Activated CD4-positive, alpha-beta T cell treated with anti-CD3 and anti-CD28 coated beads, Interleukin-2, Interleukin-4, amounts not matched to agents 100 ng/mL and 50 ng/mL, durations not matched to agents 16 hours and 8 hours (primary cell): ENCODE results near the gene CSNK2A1.
A peak's percentile ranks its signal among the peaks of the same experiment; 100 is the strongest.
"Not testable (repeated sequence)": the region's sequence is repeated elsewhere in the genome, so short reads cannot be mapped to it uniquely, and the experiment has no call there.

Experiments used
- DNase-seq: peaks from one replicate; pipeline ENCODE4 v3.0.0-alpha.2; 2020; ENCODE audit warnings: low spot score

The CSNK2A1 gene

GRCh38 chr20:533526-533925 is 10.1 kb downstream of the CSNK2A1 start:
- no peak for DNase-seq

- DNase-seq = no peak
Observed at GRCh38 chr20:532530-532929, 11.1 kb downstream of the CSNK2A1 start.

DNA sequence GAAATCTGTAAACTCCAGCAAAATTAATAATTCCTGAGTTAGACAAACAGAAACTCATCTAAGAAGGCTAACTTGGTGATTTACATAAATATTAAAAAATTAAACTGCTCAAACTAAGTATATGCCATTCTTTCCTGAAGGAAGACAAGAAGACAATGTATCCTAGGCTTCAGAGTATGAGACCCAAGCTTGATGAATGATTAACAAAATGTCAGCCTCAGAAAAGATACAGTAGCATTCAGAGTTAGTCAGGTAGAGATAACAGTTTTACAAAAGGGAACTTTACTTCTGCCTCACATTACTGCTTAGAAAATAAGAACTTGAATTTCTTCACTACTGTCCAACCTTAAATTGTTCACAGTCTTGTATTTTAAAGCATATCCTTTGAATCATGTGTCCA is 12.0 kb downstream of the CSNK2A1 start:
- no peak for DNase-seq

DNA sequence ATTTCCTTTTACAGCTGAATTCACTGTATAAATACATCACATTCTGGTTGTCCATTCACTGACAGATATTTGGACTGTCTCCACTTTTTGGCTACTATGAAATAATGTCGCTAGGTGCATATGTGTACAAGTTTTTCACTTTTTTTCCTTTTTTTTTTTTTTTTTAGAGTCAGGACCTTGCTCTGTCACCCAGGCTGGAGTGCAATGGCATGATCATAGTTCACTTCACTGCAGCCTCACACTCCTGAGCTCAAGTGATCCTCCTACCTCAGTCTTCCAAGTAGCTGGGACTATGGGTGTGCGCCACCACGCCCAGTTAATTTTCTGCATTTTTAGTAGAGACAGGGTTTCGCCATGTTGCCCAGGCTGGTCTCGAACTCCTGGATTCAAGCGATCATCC is 13.3 kb downstream of the CSNK2A1 start:
- DNase-seq = no peak

- DNase-seq = peak; percentile 46
Observed at GRCh38 chr20:528923-529604, 14.5 kb downstream of the CSNK2A1 start.

GRCh38 chr20:527571-527886 is 16.1 kb downstream of the CSNK2A1 start:
- DNase-seq = no peak

- no peak for DNase-seq
Observed at GRCh38 chr20:521860-522259, 21.7 kb downstream of the CSNK2A1 start.

- DNase-seq = no peak
Observed at GRCh38 chr20:519999-520398, 23.6 kb downstream of the CSNK2A1 start.

- DNase-seq = no peak
Observed at GRCh38 chr20:517221-517620, 26.4 kb downstream of the CSNK2A1 start.

DNA sequence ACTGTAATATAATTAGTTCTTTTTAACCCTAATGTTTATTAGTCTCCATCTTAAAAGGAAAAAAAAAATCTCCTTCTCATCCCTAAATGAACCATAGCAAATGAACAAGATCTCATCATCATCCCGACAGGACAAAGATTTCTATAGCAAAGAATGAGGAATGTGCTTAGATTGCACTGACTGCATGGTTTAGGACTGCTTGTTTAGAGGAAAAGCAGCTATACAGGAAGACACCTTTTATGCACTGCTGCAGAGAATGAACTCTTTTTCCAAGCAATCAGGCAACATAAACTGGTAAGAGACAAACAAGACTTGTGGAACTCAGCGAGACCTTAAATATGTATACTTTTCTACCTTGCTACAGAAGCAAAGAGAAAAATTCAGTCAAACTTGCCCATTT is 26.8 kb downstream of the CSNK2A1 start:
- no peak for DNase-seq

- no peak for DNase-seq
Observed at GRCh38 chr20:515696-516095, 27.9 kb downstream of the CSNK2A1 start.

- no peak for DNase-seq
Observed at GRCh38 chr20:513429-513828, 30.2 kb downstream of the CSNK2A1 start.

- DNase-seq = not testable (repeated sequence)
Observed at GRCh38 chr20:510328-511057, 33.1 kb downstream of the CSNK2A1 start.

GRCh38 chr20:508364-508787 is 35.2 kb downstream of the CSNK2A1 start:
- not testable (repeated sequence) for DNase-seq

GRCh38 chr20:507761-508332 is 35.7 kb downstream of the CSNK2A1 start:
- no peak for DNase-seq

DNA sequence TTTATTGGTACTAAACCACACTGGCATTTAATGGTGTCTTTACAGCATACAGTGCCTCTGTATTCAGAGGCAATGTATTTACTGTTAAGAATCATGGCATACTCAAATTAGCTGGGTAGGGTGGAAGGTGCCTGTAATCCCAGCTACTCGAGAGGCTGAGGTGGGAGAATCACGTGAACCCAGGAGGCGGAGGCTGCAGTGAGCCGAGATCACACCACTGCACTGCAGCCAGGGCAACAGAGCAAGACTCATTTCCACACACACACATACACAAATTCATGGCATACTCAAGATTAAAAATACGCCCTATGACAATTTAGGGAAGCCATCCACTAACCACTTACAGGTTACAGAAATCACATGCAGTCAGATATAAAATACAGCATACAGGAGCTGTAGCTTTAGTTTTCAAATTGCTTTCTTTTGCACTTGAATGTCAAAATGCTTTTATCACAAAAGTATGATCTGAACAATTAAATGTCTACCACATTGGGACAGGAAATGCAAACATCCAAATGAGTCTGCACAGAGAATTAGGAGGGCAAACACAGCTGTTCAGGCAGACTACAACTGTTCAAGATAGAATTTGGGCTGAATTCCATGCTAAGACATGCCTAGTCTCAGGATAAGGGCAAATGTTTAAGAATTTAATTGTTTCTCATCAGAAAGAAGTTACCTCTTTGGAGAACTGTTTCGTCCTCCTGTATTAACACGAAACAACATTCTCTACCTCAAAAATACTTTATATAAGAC is 36.4 kb downstream of the CSNK2A1 start:
- no peak for DNase-seq

DNA sequence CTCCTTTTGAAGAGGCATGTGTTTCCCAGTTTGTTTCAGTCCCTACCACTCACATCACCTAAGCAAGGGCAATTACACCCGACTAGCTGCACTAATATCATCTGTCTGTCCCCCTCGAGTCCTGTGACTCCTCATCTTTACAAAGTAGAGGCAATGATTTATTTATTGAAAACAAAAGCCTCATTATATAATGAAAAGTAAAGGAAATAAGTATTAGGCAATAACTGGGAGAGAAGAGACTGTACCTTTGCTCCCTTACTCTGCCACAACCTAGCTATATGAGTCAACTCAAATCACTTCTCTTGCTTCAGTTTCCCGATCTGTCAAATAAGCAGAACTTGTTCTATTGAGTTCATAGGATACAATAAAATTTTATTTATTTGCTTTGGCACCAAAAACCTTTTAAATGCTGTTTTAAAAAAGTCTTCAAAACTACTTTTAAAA is 38.9 kb downstream of the CSNK2A1 start:
- no peak for DNase-seq

- DNase-seq = no peak
Observed at GRCh38 chr20:503048-503737, 40.4 kb downstream of the CSNK2A1 start.

DNA sequence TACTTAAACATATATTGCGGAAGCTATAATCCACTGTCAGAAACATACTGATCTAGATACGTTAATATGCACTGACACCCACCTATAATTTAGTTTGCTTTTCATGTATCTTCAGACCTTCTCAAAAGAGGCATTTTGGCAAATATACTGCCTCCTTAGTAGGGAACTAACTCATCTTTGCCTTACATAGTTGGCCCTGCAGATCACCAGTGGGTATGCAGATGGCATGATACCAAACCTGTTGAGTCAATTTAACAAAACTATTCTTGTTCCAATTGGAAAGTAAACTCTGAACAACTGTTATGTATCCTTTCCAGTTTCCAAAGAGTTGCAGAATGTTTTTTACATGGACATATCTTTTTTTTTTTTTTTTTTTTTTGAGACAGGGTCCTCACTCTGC is 45.6 kb downstream of the CSNK2A1 start:
- no peak for DNase-seq

GRCh38 chr20:496126-496696 is 47.4 kb downstream of the CSNK2A1 start:
- no peak for DNase-seq

DNA sequence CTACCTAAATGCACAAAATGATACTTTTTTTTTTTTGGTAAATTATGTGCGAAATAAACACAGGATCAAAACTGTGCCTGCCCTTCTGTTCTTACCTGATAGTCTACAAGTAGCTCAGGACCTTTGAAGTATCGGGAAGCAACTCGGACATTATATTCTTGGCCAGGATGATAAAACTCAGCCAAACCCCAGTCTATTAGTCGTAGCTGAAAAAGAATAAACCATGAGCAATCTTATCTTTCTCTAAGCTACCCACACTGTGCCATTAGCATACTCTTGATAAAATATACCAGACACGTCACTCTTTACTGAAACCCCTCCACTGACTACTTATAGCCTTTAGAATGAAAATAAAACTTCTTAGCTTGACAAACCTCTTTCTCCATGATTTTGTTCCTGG is 51.4 kb downstream of the CSNK2A1 start:
- no peak for DNase-seq

DNA sequence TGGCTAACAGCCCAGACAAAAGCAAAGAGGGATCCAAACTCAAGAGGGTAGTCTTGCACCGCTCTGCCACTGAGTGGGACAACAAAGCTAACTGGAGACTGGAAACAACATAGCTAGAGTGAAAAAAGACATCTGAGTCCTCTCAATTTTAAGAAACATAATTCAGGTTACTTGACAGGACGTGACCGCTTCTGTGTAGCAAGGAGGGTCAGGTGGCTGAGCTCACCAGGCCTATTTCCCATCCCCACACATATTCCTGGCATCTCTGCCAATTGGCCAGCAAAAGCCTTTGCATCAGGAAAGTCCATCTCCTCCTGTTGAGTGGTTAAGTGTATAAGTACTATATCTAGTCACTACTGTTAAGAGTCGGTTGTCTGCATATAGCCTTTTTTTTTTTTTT is 55.9 kb downstream of the CSNK2A1 start:
- DNase-seq = no peak
